ENCODE data around the gene ZNF219.

ZNF219 gene

DNA sequence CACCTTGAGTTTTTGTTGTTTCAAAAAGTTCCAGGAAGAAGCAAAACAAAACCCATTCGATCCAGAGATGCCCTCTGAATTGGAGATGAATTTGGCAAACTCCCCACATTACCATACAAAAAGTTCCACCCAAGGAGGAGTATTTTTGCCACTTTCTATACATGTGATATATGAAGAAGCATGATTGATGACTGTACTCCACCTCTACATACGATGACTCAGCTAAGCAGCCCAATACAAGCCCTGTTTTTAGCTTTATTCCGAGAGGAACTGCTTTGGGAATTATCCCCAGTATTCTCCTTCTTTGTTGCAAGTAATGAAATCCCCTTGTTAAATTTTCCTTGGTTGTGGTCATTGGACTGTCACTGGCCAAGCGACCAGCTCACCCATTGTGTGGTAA is 13.8 kb upstream of the ZNF219 start:
- Histone ChIP-seq H3K27ac (no peak overlapping the region), H3K36me3 (no peaks in the 10 kb centered on the region), H3K9ac (no peak overlapping the region), H3K9me3 (replicated peaks in 1 of 11) (no peaks in the 10 kb centered on the region), H3K4me2 (no peak overlapping the region), H3K27me3 (no peaks in the 10 kb centered on the region), H3K4me1 (no peaks in the 10 kb centered on the region), H4K20me1 (no peaks in the 10 kb centered on the region), H3K4me3 (no peak overlapping the region)
- TF ChIP-seq Cebpa-rat (IDR thresholded peaks at IDR 0.05): no peak

DNA sequence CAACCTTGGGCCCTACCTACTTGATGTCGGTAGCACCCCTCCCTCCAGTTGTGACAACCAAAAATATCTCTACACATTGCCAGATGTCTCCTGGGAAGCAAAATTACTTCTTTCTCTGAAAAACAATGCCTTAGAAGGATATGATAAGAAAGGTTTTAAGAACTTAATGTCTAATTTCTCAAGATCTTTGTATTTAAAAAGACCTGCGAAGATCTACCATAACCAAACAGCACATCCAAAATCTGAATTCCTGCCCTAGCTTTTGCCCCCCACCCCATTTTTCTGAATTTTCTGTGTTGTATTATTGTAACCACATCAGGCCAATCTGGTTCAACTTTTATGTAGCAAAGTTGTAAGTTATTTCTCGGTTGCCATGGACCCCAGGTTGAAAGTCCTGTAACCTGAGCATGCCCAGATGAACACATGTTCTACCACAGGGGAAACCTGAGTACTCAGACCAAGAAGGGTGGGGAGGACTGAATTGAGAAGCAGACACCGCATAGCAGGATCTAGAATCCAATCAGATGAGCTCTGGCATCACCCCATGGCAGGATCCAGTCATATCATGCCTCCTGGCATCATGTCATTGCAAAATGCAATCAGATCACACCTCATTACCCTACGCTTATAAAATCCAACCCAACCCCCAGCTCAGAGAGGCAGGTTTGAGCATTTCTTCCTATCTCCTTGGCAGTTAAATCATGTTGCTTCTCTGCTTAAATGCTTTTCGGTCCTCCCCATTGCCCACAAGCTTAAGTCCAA is 11.1 kb upstream of the ZNF219 start:
- H3K27me3 ChIP-seq: no peaks in the 10 kb centered on the region
- H3K9ac ChIP-seq: no peak overlapping the region
- H3K36me3 ChIP-seq: no peaks in the 10 kb centered on the region
- no peak overlapping the region for H3K4me3 ChIP-seq
- TF ChIP-seq Cebpa-rat (IDR thresholded peaks at IDR 0.05): no peak
- H3K4me1 ChIP-seq: peaks cover 7 to 22% (median 18%) of the 10 kb centered on the region in 10 experiments
- H4K20me1 ChIP-seq: no peaks in the 10 kb centered on the region
- no peak overlapping the region for H3K27ac ChIP-seq
- no peaks in the 10 kb centered on the region for H3K9me3 ChIP-seq (replicated peaks in 1 of 11)
- H3K4me2 ChIP-seq: no peak overlapping the region

- no peak overlapping the region for H3K27ac ChIP-seq
- no peak overlapping the region for H3K4me2 ChIP-seq
- H3K4me1 ChIP-seq: peaks cover 8 to 24% (median 19%) of the 10 kb centered on the region in 10 experiments
- no peak for TF ChIP-seq Cebpa-rat (IDR thresholded peaks at IDR 0.05)
- no peaks in the 10 kb centered on the region for H3K9me3 ChIP-seq (replicated peaks in 1 of 11)
- H3K27me3 ChIP-seq: no peaks in the 10 kb centered on the region
- H3K36me3 ChIP-seq: no peaks in the 10 kb centered on the region
- no peaks in the 10 kb centered on the region for H4K20me1 ChIP-seq
- H3K4me3 ChIP-seq: no peak overlapping the region
- H3K9ac ChIP-seq: no peak overlapping the region
These were observed 10.3 kb upstream of the ZNF219 start for GRCh38 chr14:21108791-21109190.

DNA sequence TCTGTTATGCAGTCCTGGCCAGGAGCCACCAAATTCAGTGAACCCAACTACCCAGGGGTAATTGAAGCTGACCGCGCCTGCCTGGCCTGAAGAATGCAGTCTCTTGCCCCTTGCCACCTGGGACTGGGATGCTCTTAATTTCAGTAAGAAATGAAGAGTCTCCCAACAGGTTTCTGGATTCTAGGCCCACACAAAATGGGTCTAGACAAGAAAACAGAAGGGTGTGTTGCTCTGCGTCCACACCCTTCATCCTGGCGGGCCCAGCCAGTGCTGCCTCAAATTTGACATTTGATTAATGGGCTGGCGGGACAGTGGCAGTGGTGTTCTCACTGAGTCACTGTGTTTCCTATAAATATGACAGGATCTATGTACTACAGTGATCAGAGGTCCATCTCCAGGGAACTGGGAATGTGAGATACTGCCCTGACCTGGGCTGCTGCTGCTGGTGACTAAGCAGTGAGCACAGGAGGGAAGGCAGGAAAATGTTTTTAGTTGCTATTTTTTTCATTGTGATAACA is 8.9 kb upstream of the ZNF219 start:
- no peak overlapping the region for H3K4me2 ChIP-seq

GRCh38 chr14:21106498-21107282 is 8.2 kb upstream of the ZNF219 start:
- H3K4me1 ChIP-seq: peaks cover 22 to 41% (median 36%) of the 10 kb centered on the region in 10 experiments
- no peak overlapping the region for H3K4me3 ChIP-seq
- peak overlapping the region in 2 of 11 experiments; percentile 10 to 12; a peak in 3 of 22 replicates for H3K9ac ChIP-seq
- no peaks in the 10 kb centered on the region for H4K20me1 ChIP-seq
- no peaks in the 10 kb centered on the region for H3K9me3 ChIP-seq (replicated peaks in 1 of 11)
- H3K36me3 ChIP-seq: no peaks in the 10 kb centered on the region
- TF ChIP-seq Cebpa-rat (IDR thresholded peaks at IDR 0.05): no peak
- H3K27me3 ChIP-seq: no peaks in the 10 kb centered on the region
- no peak overlapping the region; a peak in 1 of 22 replicates for H3K27ac ChIP-seq
- H3K4me2 ChIP-seq: peak overlapping the region in 10 of 11 experiments; percentile 3 to 52 (median 31); a peak in 14 of 22 replicates

More for the DNA sequence above, 8.9 kb upstream of the ZNF219 start:
- H3K27me3 ChIP-seq: no peaks in the 10 kb centered on the region
- no peaks in the 10 kb centered on the region for H3K9me3 ChIP-seq (replicated peaks in 1 of 11)
- peaks cover 18 to 35% (median 30%) of the 10 kb centered on the region in 10 experiments for H3K4me1 ChIP-seq
- no peaks in the 10 kb centered on the region for H4K20me1 ChIP-seq
- H3K4me3 ChIP-seq: no peak overlapping the region
- no peak for TF ChIP-seq Cebpa-rat (IDR thresholded peaks at IDR 0.05)
- peak overlapping the region in 1 of 11 experiments; percentile 10; a peak in 1 of 22 replicates for H3K9ac ChIP-seq
- no peaks in the 10 kb centered on the region for H3K36me3 ChIP-seq
- no peak overlapping the region for H3K27ac ChIP-seq

GRCh38 chr14:21106176-21106497 is 7.7 kb upstream of the ZNF219 start:
- no peaks in the 10 kb centered on the region for H3K9me3 ChIP-seq (replicated peaks in 1 of 11)
- no peak overlapping the region; a peak in 1 of 22 replicates for H3K27ac ChIP-seq
- H3K4me1 ChIP-seq: peaks cover 22 to 44% (median 37%) of the 10 kb centered on the region in 10 experiments
- no peaks in the 10 kb centered on the region for H3K36me3 ChIP-seq
- H3K27me3 ChIP-seq: no peaks in the 10 kb centered on the region
- TF ChIP-seq Cebpa-rat (IDR thresholded peaks at IDR 0.05): no peak
- no peaks in the 10 kb centered on the region for H4K20me1 ChIP-seq
- no peak overlapping the region for H3K4me3 ChIP-seq
- peak overlapping the region in 10 of 11 experiments; percentile 3 to 52 (median 31); a peak in 14 of 22 replicates for H3K4me2 ChIP-seq
- peak overlapping the region in 2 of 11 experiments; percentile 10 to 12; a peak in 2 of 22 replicates for H3K9ac ChIP-seq

DNA sequence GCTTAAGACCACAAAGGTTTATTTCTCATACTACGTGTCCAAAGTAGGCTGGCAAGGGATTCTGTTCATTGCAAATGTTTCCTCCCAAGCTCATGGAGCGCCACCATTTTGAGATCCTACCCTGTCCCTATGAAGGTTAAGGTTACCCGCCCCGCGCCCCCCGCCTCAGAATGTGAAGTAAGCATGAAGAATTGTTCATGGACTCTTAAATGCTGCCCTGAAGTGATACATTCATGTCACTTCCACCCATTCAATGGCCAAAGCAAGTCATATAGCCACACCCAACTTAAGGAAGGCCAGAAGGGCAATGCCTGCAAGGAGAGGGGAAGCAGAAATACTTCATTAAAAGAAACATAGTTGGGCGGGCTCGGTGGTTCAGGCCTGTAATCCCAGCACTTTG is 6.6 kb upstream of the ZNF219 start:
- Histone ChIP-seq H3K9me3 (replicated peaks in 1 of 11) (no peaks in the 10 kb centered on the region), H3K4me1 (peaks cover 31 to 54% (median 46%) of the 10 kb centered on the region in 10 experiments), H3K27ac (peak overlapping the region in 8 of 11 experiments; percentile 95 to 100 (median 98); a peak in 10 of 22 replicates), H3K9ac (peak overlapping the region in 10 of 11 experiments; percentile 94 to 99 (median 98); a peak in 20 of 22 replicates), H3K4me3 (peak overlapping the region in 5 of 10 experiments; percentile 77 to 87 (median 80); a peak in 7 of 20 replicates), H4K20me1 (no peaks in the 10 kb centered on the region), H3K4me2 (peak overlapping the region; percentile 78 to 97 (median 89)), H3K27me3 (no peaks in the 10 kb centered on the region), H3K36me3 (no peaks in the 10 kb centered on the region)
- no peak for TF ChIP-seq Cebpa-rat (IDR thresholded peaks at IDR 0.05)

GRCh38 chr14:21104448-21105060 is 6.1 kb upstream of the ZNF219 start:
- no peak for TF ChIP-seq Cebpa-rat (IDR thresholded peaks at IDR 0.05)
- peak overlapping the region; percentile 65 to 87 (median 80) for H3K4me3 ChIP-seq
- H3K9me3 ChIP-seq (replicated peaks in 1 of 11): no peaks in the 10 kb centered on the region
- no peaks in the 10 kb centered on the region for H4K20me1 ChIP-seq
- peak overlapping the region; percentile 78 to 97 (median 89) for H3K4me2 ChIP-seq
- peaks cover 36 to 60% (median 51%) of the 10 kb centered on the region in 10 experiments for H3K4me1 ChIP-seq
- H3K36me3 ChIP-seq: no peaks in the 10 kb centered on the region
- peak overlapping the region; percentile 95 to 100 (median 98) for H3K27ac ChIP-seq
- H3K27me3 ChIP-seq: no peaks in the 10 kb centered on the region
- peak overlapping the region; percentile 94 to 99 (median 98) for H3K9ac ChIP-seq

Measured in BLaER1 treated with 17β-estradiol and CSF1 and Interleukin-3, amounts not matched to agents 10 nM and 100 nM (cell line).